Fibroblast of the aortic adventitia (primary cell): ENCODE data around the gene R3HCC1L. TPM values are rescaled to one million over a fixed set of nuclear protein-coding genes. Genes with fewer than 3 reads are reported as not detected.
A peak's percentile ranks its signal among the peaks of the same experiment; 100 is the strongest.
"Not testable (repeated sequence)": the region's sequence is repeated elsewhere in the genome, so short reads cannot be mapped to it uniquely, and the experiment has no call there.

Source experiments
- DNase-seq: peaks from one replicate; pipeline ENCODE4 v3.0.0-alpha.2; 2010; ENCODE audit warnings: low read depth
- H3K4me3 ChIP-seq: 2 replicates; pipeline ENCODE4 v1.5.1; 2011; ENCODE audit warnings: low read depth, mild to moderate bottlenecking, control low read depth, low read length, moderate library complexity
- total RNA-seq: library from RNA; depleted of rRNA; stranded (reverse); fragments of >200 nt; gene quantifications from 2 replicates; pipeline ENCODE4 v1.2.3, GENCODE V29; 2012; ENCODE audit warnings: low replicate concordance
- TF ChIP-seq, protein P1 (sequence below): IDR thresholded peaks from 2 replicates; pipeline ENCODE4 v1.5.1; 2011; ENCODE audit warnings: mild to moderate bottlenecking, low read length, control low read depth, inconsistent platforms; ENCODE audit not compliant: insufficient read depth

R3HCC1L gene
- total RNA-seq, 1 donor: 10.8 TPM

DNA sequence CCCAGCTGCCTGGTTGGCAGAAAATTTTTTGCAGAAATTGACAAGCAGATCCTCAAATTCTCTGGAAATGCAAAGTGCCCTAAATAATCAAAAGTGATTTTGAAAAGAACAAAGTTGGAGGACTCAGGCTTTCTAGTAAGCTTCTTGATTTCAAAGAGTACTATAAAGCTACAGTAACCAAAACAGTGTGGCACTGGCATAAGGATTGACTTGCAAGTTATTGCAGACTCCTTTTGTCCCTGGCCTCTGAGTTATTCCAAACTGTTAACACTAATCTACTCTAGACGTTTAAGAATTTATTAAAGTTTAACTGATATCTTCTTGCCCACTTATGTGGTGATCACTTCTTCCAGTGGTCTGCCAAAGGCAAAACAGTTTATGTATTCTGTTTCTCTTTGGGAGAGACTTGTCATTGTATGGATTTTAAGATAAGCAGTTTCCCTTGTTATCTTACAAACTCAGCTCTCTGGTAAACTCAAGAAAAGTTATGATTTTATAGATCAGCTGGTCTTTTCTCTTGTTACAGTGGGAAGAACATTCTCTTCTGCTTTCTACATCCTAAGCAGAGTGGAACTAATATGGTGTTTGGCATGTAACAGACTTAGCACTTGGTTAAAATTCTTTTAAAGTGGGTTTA, 92.2 kb downstream of the R3HCC1L start:
- DNase-seq: no peak
- no peak overlapping the region for H3K4me3 ChIP-seq
- TF ChIP-seq, protein P1, sequence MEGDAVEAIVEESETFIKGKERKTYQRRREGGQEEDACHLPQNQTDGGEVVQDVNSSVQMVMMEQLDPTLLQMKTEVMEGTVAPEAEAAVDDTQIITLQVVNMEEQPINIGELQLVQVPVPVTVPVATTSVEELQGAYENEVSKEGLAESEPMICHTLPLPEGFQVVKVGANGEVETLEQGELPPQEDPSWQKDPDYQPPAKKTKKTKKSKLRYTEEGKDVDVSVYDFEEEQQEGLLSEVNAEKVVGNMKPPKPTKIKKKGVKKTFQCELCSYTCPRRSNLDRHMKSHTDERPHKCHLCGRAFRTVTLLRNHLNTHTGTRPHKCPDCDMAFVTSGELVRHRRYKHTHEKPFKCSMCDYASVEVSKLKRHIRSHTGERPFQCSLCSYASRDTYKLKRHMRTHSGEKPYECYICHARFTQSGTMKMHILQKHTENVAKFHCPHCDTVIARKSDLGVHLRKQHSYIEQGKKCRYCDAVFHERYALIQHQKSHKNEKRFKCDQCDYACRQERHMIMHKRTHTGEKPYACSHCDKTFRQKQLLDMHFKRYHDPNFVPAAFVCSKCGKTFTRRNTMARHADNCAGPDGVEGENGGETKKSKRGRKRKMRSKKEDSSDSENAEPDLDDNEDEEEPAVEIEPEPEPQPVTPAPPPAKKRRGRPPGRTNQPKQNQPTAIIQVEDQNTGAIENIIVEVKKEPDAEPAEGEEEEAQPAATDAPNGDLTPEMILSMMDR: no peak

DNA sequence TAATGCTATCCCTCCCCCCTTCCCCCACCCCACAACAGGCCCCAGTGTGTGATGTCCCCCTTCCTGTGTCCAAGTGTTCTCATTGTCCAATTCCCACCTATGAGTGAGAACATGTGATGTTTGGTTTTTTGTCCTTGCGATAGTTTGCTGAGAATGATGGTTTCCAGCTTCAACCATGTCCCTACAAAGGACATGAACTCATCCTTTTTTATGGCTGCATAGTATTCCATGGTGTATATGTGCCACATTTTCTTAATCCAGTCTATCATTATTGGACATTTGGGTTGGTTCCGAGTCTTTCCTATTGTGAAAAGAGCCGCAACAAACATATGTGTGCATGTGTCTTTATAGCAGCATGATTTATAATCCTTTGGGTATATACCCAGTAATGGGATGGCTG, 93.3 kb downstream of the R3HCC1L start:
- DNase-seq, H3K4me3 ChIP-seq: not testable (repeated sequence)

DNA sequence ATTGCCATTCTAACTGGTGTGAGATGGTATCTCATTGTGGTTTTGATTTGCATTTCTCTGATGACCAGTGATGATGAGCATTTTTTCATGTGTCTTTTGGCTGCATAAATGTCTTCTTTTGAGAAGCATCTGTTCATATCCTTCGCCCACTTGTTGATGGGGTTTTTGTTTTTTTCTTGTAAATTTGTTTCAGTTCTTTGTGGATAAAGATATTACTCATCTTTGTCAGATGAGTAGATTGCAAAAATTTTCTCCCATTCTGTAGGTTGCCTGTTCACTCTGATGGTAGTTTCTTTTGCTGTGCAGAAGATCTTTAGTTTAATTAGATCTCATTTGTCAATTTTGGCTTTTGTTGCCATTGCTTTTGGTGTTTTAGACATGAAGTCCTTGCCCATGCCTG, 93.8 kb downstream of the R3HCC1L start:
- H3K4me3 ChIP-seq, DNase-seq: not testable (repeated sequence)

DNA sequence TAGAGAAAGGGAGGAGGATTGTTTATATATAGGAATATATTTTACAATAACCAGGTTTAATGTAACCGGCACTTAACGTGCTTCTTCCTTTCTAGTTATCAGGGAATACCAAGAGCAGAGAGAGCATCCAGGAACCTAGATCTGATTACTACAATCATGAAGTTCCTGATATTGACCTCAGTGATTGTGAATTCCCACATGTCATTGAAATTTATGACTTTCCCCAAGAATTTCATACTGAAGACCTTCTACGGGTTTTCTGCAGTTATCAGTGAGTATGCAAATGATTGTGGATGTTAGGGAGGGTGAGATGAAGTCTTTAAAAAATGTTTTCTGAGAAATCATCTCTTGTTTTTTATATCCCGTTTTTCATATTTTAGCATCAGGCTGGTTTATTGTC, 97.0 kb downstream of the R3HCC1L start:
- no peak for DNase-seq
- TF ChIP-seq, protein P1: no peak
- H3K4me3 ChIP-seq: no peak overlapping the region

DNA sequence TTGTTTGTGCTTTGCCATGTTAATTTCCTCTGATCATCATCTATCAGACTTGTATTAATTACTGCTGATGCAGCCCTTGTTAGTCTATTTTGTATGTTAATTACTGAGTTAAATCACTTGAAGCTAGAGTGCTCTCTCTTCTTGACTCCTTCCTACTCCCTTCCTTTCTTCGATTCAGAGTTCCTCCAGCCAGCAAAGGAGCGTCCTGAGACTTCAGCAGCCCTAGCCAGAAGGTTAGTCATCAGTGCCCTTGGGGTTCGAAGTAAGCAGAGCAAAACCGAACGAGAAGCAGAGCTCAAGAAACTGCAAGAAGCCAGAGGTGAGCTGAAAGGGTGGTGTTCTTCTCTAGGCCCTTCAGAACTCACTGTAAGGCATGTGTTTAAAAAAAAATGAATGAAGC, 101.4 kb downstream of the R3HCC1L start:
- TF ChIP-seq, protein P1: no peak
- no peak overlapping the region for H3K4me3 ChIP-seq
- peak; percentile 68 for DNase-seq

DNA sequence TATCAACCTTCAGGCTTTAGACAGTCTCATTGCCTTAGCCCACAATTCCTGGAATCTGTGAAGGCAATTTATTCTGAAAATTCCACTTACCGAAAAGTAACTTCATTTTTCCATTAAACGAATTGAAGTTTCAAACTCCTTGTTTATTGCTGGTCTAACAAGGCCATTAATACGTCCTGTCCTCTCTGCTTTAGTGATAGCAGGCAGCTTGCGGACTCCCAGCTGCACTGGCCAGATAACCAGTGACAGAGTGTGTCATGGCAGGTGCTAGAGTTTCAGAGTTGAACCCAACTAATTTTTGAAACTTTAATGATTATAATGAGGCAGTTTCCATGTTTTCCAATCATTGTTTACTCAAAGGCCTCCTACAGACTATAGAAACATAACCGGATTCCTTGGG, 102.4 kb downstream of the R3HCC1L start:
- DNase-seq: no peak
- H3K4me3 ChIP-seq: no peak overlapping the region
- TF ChIP-seq, protein P1: no peak

DNA sequence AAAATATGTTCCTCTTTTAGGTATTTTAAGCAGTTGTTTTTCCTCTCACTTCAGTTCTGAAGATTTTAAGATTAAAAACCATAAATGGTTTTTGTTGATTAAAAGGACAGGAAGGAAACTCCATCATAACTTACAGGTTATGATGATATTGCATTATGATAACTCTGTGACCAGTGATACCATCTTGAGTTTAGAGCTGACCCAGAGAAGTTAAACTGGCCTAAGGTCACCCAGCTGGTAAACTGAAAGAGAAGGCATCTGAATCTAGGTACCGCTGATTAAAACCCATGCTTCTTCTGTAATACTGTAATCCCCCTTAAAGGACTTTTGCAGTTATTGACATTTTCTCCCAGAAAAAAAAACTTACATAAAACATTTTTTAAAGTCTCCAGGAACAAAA, 103.9 kb downstream of the R3HCC1L start:
- DNase-seq: no peak
- no peak overlapping the region for H3K4me3 ChIP-seq
- TF ChIP-seq, protein P1: no peak

DNA sequence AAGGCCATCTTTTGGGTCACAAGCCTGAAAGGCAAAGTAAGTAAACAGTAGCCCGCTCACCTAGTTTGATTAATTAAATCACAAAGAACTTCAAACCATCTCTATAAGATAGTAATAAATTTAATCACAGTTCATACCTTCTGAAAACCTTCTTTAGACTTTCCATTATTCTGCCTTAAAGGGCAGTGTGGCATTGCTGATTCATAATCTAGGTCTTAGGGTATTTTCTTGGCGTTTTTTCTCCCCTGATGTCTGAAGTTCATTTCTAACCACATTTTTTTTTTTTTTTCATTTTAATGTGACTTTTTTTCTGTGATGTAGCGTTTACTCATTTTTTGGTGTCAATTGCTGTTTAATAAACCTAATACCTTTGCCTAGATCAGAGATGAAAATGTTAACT, 106.1 kb downstream of the R3HCC1L start:
- TF ChIP-seq, protein P1: no peak
- DNase-seq: no peak
- no peak overlapping the region for H3K4me3 ChIP-seq
